Measurements from ENCODE around the gene ESR1. TPM values are rescaled to one million over a fixed set of nuclear protein-coding genes. Genes with fewer than 3 reads are reported as not detected.
"Not testable (repeated sequence)": the region's sequence is repeated elsewhere in the genome, so short reads cannot be mapped to it uniquely, and the experiment has no call there.

ESR1 gene
- total RNA-seq, 1 donor from 2014 or later = not detected

DNA sequence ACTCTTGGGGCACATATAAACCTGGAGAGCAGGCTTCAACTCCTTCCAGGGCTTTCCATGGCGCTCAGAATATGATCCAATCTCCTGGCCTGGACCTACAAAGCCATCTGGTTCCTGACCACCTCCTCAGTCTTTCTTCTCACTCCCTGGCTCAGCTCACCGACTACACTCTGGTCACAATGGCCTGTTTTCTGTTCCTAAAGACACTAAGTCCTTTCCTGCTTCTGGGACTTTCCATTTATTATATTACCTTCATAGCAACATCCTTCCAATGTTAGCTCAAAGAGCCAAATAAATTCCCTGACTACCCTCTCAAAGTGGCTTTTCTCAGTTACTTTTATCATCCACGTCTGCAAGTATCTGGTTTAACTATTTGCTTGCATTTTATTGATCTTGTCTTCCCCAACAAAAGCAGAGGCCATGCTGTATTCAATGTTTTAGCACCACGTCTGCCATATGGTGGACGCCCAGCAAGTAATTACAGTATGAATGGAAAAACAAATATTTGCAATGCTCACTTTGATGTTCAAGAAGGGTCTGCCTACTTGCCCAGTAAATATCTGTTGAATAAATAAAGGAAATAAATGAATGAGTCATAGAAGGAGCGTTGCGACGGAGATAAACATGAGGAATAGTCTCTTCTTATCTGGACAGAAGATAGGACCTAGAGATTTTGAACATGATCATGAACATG lies 328.4 kb downstream of the ESR1 start:
- peaks cover 10% of the 10 kb centered on the region for H3K36me3 Mint-ChIP-seq
- H3K4me1 ChIP-seq = no peaks in the 10 kb centered on the region
- H3K4me1 Mint-ChIP-seq = no peaks in the 10 kb centered on the region
- H3K27me3 Mint-ChIP-seq (ENCODE audit: insufficient read depth, low read depth) = no peaks in the 10 kb centered on the region
- no peak overlapping the region for H3K27ac ChIP-seq
- no peak overlapping the region for H3K27ac Mint-ChIP-seq
- H3K36me3 ChIP-seq = no peaks in the 10 kb centered on the region
- TF ChIP-seq, protein P1, sequence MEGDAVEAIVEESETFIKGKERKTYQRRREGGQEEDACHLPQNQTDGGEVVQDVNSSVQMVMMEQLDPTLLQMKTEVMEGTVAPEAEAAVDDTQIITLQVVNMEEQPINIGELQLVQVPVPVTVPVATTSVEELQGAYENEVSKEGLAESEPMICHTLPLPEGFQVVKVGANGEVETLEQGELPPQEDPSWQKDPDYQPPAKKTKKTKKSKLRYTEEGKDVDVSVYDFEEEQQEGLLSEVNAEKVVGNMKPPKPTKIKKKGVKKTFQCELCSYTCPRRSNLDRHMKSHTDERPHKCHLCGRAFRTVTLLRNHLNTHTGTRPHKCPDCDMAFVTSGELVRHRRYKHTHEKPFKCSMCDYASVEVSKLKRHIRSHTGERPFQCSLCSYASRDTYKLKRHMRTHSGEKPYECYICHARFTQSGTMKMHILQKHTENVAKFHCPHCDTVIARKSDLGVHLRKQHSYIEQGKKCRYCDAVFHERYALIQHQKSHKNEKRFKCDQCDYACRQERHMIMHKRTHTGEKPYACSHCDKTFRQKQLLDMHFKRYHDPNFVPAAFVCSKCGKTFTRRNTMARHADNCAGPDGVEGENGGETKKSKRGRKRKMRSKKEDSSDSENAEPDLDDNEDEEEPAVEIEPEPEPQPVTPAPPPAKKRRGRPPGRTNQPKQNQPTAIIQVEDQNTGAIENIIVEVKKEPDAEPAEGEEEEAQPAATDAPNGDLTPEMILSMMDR (IDR thresholded peaks at IDR 0.05) = no peak
- TF ChIP-seq EZH2phosphoT487 (IDR thresholded peaks at IDR 0.05) (no peak), EZH2 (IDR thresholded peaks at IDR 0.05) (no peak)
- no peak overlapping the region for H2AFZ ChIP-seq (replicated peaks)
- no peaks in the 10 kb centered on the region for H4K20me1 ChIP-seq (ENCODE audit: low read depth)
- H3K4me2 ChIP-seq = no peak overlapping the region
- no peaks in the 10 kb centered on the region for H3K9me3 ChIP-seq (ENCODE audit: low read depth)
- DNase-seq (ENCODE audit: low spot score) = no peak
- H3F3A ChIP-seq (ENCODE audit: low read depth) = no peaks in the 10 kb centered on the region
- H3K79me2 ChIP-seq (ENCODE audit: low read depth) = no peaks in the 10 kb centered on the region
- H3K27me3 ChIP-seq = no peaks in the 10 kb centered on the region
- no peaks in the 10 kb centered on the region for H3K9me3 Mint-ChIP-seq
- no peak overlapping the region for H3K9ac ChIP-seq
- no peak overlapping the region for H3K4me3 ChIP-seq
- H3K4me3 Mint-ChIP-seq = no peak overlapping the region

DNA sequence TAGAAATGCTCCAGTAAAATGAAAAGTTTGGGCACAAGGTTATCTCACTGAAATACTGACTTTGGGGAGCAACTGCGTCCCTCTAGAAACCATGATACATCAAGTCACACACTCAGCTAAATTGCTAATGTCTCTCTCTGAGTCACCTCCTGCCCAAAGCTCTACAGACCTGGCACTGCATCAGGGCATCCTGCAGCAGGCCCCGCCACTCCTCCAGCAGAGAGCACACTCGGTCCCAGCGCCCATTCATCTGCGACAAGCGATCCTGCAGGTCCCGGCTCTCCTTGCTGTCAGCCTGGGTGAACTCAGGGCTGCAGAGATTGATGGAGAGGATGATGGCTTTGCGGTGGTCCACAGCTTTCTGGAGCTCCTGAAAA lies 329.0 kb downstream of the ESR1 start:
- H3K27ac ChIP-seq = no peak overlapping the region
- H3K27ac Mint-ChIP-seq = no peak overlapping the region
- no peak for DNase-seq (ENCODE audit: low spot score)
- no peaks in the 10 kb centered on the region for H3K9me3 Mint-ChIP-seq
- peaks cover 10% of the 10 kb centered on the region for H3K36me3 Mint-ChIP-seq
- no peaks in the 10 kb centered on the region for H3F3A ChIP-seq (ENCODE audit: low read depth)
- no peaks in the 10 kb centered on the region for H3K4me1 Mint-ChIP-seq
- H3K27me3 Mint-ChIP-seq (ENCODE audit: insufficient read depth, low read depth) = no peaks in the 10 kb centered on the region
- H3K36me3 ChIP-seq = no peaks in the 10 kb centered on the region
- no peak overlapping the region for H3K9ac ChIP-seq
- H3K9me3 ChIP-seq (ENCODE audit: low read depth) = no peaks in the 10 kb centered on the region
- no peak for TF ChIP-seq EZH2phosphoT487 (IDR thresholded peaks at IDR 0.05)
- TF ChIP-seq, protein P1 (IDR thresholded peaks at IDR 0.05) = no peak
- TF ChIP-seq EZH2 (IDR thresholded peaks at IDR 0.05) = no peak
- H3K4me3 Mint-ChIP-seq = no peak overlapping the region
- no peak overlapping the region for H2AFZ ChIP-seq (replicated peaks)
- no peaks in the 10 kb centered on the region for H3K79me2 ChIP-seq (ENCODE audit: low read depth)
- no peaks in the 10 kb centered on the region for H4K20me1 ChIP-seq (ENCODE audit: low read depth)
- H3K4me1 ChIP-seq = no peaks in the 10 kb centered on the region
- no peaks in the 10 kb centered on the region for H3K27me3 ChIP-seq
- H3K4me2 ChIP-seq = no peak overlapping the region
- H3K4me3 ChIP-seq = no peak overlapping the region

DNA sequence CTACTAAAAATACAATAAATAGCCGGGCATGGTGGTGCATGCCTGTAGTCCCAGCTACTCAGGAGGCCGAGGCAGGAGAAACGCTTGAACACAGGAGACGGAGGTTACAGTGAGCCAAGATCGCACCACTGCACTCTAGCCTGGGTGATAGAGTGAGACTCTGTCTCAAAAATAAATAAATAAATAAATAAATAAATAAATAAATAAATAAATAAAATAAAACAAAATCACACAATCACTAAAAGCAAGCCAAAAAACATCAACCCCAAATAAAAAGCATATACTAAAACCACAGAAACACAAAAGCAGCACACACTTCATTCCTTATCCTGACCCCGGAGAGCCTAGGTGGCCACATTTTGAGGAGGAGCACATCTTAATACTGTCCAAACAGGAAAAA lies 330.9 kb downstream of the ESR1 start:
- H3K9me3 Mint-ChIP-seq; H3K4me1 Mint-ChIP-seq; H3K9me3 ChIP-seq (ENCODE audit: low read depth); H3K27me3 ChIP-seq; H3K27ac Mint-ChIP-seq; H3K4me1 ChIP-seq; H3K27me3 Mint-ChIP-seq (ENCODE audit: insufficient read depth, low read depth); H3K4me3 ChIP-seq; H3K36me3 ChIP-seq; H3K4me2 ChIP-seq; H3K79me2 ChIP-seq (ENCODE audit: low read depth); H3K9ac ChIP-seq; DNase-seq (ENCODE audit: low spot score); H4K20me1 ChIP-seq (ENCODE audit: low read depth); H3K4me3 Mint-ChIP-seq; H3F3A ChIP-seq (ENCODE audit: low read depth); H2AFZ ChIP-seq (replicated peaks); H3K27ac ChIP-seq: not testable (repeated sequence)
- peaks cover 10% of the 10 kb centered on the region for H3K36me3 Mint-ChIP-seq

DNA sequence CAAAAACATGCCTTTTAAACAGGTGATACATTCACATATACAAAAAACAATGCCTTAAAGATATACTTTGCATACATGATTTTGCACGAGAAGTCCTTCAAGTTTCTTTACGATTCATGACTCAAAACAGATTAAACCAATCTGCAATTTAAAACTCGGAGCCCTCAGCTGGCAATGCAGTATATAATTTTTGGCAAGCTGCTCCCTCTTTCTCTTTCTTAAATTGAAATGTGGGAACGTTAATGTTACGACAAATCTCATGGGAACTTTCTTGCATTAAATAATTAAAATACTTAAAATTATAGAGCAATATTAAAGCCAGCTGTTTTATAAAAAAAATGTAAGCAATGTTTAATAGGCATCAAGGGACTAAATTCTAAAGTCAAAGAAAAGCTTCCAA lies 334.6 kb downstream of the ESR1 start:
- Histone ChIP-seq H3K9me3 (ENCODE audit: low read depth) (no peaks in the 10 kb centered on the region), H3K4me1 (no peaks in the 10 kb centered on the region), H3K4me3 (no peak overlapping the region), H3K27ac (no peak overlapping the region), H3K27me3 (no peaks in the 10 kb centered on the region), H2AFZ (replicated peaks) (no peak overlapping the region), H3K79me2 (ENCODE audit: low read depth) (no peaks in the 10 kb centered on the region), H3K9ac (no peak overlapping the region), H3K4me2 (no peak overlapping the region), H3F3A (ENCODE audit: low read depth) (no peaks in the 10 kb centered on the region), H4K20me1 (ENCODE audit: low read depth) (no peaks in the 10 kb centered on the region), H3K36me3 (no peaks in the 10 kb centered on the region)
- DNase-seq (ENCODE audit: low spot score) = no peak
- Mint-ChIP-seq H3K36me3 (peaks cover 13% of the 10 kb centered on the region), H3K9me3 (no peaks in the 10 kb centered on the region), H3K4me1 (no peaks in the 10 kb centered on the region), H3K27me3 (ENCODE audit: insufficient read depth, low read depth) (no peaks in the 10 kb centered on the region), H3K4me3 (no peak overlapping the region), H3K27ac (no peak overlapping the region)
- no peak for TF ChIP-seq EZH2 (IDR thresholded peaks at IDR 0.05)
- TF ChIP-seq, protein P1 (IDR thresholded peaks at IDR 0.05) = no peak
